ENCODE measurements around the gene EEF1G. TPM values are rescaled to one million over a fixed set of nuclear protein-coding genes. Genes with fewer than 3 reads are reported as not detected.
A peak's percentile ranks its signal among the peaks of the same experiment; 100 is the strongest.

The EEF1G gene
- total and polyA plus RNA-seq, 2 of the 13 experiments (the other 11 are each of a cell fraction or from before 2014, with no cell fraction given) = 1,787 to 2,144 TPM

DNA sequence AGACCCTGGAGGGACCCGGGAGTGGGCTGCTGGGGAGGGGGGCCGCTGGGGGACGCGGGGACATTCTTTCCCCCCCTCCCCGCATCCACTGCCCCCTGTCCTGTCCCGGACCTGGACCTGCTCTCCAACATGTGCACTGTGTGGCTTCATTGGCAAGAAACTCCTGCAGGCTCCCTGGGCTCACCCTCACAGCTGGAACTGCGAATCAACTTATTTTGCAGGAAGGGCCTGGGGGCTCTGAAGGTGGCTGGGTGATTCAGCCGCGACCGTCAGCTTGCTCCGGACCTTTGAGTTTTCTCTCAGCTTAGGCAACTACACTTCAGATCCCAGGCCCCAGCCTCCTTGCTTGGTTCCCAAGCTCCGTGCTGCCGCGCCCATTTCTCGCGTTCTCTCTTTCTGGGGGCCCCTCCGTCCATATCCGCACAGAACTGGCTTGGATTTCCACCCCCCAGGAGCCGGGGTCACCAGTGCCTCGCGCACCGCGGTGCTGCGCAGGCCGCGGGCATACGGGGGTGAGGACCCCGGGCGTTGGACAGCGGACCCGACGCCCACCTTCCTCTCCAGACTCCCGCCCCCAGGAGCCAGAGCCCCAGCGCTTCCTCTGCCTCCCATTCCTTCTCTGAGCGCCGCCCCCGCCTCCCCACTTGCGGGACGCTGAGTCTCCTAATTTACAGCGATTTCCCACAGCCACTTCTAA, 26.6 kb downstream of the EEF1G start (continued):
- no peak for TF ChIP-seq POGZ (CRISPR knock-in tag; IDR thresholded peaks at IDR 0.05)
- no peak for TF ChIP-seq ZNF660 (CRISPR knock-in tag; IDR thresholded peaks at IDR 0.05; ENCODE audit: borderline replicate concordance, low read depth)
- TF ChIP-seq FOXC1 (CRISPR knock-in tag; IDR thresholded peaks at IDR 0.05; ENCODE audit: borderline replicate concordance) = peak; percentile 19; the same call in 1 of the 2 replicates
- TF ChIP-seq, protein P1, sequence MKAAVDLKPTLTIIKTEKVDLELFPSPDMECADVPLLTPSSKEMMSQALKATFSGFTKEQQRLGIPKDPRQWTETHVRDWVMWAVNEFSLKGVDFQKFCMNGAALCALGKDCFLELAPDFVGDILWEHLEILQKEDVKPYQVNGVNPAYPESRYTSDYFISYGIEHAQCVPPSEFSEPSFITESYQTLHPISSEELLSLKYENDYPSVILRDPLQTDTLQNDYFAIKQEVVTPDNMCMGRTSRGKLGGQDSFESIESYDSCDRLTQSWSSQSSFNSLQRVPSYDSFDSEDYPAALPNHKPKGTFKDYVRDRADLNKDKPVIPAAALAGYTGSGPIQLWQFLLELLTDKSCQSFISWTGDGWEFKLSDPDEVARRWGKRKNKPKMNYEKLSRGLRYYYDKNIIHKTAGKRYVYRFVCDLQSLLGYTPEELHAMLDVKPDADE (CRISPR knock-in tag; IDR thresholded peaks at IDR 0.05) = no peak
- no peak for TF ChIP-seq RBM22 (optimal IDR thresholded peaks at IDR 0.05; ENCODE audit: low read length)
- TF ChIP-seq, protein P2, sequence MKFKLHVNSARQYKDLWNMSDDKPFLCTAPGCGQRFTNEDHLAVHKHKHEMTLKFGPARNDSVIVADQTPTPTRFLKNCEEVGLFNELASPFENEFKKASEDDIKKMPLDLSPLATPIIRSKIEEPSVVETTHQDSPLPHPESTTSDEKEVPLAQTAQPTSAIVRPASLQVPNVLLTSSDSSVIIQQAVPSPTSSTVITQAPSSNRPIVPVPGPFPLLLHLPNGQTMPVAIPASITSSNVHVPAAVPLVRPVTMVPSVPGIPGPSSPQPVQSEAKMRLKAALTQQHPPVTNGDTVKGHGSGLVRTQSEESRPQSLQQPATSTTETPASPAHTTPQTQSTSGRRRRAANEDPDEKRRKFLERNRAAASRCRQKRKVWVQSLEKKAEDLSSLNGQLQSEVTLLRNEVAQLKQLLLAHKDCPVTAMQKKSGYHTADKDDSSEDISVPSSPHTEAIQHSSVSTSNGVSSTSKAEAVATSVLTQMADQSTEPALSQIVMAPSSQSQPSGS (CRISPR knock-in tag; IDR thresholded peaks at IDR 0.05) = no peak
- TF ChIP-seq, protein P3, sequence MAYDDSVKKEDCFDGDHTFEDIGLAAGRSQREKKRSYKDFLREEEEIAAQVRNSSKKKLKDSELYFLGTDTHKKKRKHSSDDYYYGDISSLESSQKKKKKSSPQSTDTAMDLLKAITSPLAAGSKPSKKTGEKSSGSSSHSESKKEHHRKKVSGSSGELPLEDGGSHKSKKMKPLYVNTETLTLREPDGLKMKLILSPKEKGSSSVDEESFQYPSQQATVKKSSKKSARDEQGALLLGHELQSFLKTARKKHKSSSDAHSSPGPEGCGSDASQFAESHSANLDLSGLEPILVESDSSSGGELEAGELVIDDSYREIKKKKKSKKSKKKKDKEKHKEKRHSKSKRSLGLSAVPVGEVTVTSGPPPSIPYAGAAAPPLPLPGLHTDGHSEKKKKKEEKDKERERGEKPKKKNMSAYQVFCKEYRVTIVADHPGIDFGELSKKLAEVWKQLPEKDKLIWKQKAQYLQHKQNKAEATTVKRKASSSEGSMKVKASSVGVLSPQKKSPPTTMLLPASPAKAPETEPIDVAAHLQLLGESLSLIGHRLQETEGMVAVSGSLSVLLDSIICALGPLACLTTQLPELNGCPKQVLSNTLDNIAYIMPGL (CRISPR knock-in tag; IDR thresholded peaks at IDR 0.05; ENCODE audit: borderline replicate concordance in 1 of 2, low read depth in 1 of 2) = 0 out of 4 replicates have a peak, but pooled peaks of 1 of the 2 experiments have one; percentile 9
- no peak for TF ChIP-seq BRD4 (CRISPR knock-in tag; IDR thresholded peaks at IDR 0.05)
- TF ChIP-seq ZC3H4 (CRISPR knock-in tag; IDR thresholded peaks at IDR 0.05; ENCODE audit: borderline replicate concordance) = 0 out of 2 replicates have a peak, but pooled peaks have one; percentile 11
- TF ChIP-seq ZNF629 (CRISPR knock-in tag; conservative IDR thresholded peaks at IDR 0.05) = peak; percentile 43; the same call in 1 of the 2 replicates
- 0 out of 2 replicates have a peak, but pooled peaks have one; percentile 12 for TF ChIP-seq ZNF230 (CRISPR knock-in tag; IDR thresholded peaks at IDR 0.05)
- no peak for TF ChIP-seq ZSCAN9 (CRISPR knock-in tag; IDR thresholded peaks at IDR 0.05; ENCODE audit: borderline replicate concordance)
- 0 out of 2 replicates have a peak, but pooled peaks have one; percentile 14 for TF ChIP-seq ZNF616 (CRISPR knock-in tag; IDR thresholded peaks at IDR 0.05; ENCODE audit: low read depth)
- TF ChIP-seq ZNF510 (CRISPR knock-in tag; IDR thresholded peaks at IDR 0.05; ENCODE audit: low read depth) = peak; percentile 80; the same call in 1 of the 2 replicates
- TF ChIP-seq, protein P4, sequence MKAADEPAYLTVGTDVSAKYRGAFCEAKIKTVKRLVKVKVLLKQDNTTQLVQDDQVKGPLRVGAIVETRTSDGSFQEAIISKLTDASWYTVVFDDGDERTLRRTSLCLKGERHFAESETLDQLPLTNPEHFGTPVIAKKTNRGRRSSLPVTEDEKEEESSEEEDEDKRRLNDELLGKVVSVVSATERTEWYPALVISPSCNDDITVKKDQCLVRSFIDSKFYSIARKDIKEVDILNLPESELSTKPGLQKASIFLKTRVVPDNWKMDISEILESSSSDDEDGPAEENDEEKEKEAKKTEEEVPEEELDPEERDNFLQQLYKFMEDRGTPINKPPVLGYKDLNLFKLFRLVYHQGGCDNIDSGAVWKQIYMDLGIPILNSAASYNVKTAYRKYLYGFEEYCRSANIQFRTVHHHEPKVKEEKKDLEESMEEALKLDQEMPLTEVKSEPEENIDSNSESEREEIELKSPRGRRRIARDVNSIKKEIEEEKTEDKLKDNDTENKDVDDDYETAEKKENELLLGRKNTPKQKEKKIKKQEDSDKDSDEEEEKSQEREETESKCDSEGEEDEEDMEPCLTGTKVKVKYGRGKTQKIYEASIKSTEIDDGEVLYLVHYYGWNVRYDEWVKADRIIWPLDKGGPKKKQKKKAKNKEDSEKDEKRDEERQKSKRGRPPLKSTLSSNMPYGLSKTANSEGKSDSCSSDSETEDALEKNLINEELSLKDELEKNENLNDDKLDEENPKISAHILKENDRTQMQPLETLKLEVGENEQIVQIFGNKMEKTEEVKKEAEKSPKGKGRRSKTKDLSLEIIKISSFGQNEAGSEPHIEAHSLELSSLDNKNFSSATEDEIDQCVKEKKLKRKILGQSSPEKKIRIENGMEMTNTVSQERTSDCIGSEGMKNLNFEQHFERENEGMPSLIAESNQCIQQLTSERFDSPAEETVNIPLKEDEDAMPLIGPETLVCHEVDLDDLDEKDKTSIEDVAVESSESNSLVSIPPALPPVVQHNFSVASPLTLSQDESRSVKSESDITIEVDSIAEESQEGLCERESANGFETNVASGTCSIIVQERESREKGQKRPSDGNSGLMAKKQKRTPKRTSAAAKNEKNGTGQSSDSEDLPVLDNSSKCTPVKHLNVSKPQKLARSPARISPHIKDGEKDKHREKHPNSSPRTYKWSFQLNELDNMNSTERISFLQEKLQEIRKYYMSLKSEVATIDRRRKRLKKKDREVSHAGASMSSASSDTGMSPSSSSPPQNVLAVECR (CRISPR knock-in tag; IDR thresholded peaks at IDR 0.05; ENCODE audit: borderline replicate concordance) = no peak
- TF ChIP-seq KLF16 (CRISPR knock-in tag; IDR thresholded peaks at IDR 0.05) = peak in 1 of 2 experiments; percentile 5; a peak in 1 of 4 replicates
- no peak for TF ChIP-seq SATB2 (CRISPR knock-in tag; IDR thresholded peaks at IDR 0.05)
- TF ChIP-seq, protein P5, sequence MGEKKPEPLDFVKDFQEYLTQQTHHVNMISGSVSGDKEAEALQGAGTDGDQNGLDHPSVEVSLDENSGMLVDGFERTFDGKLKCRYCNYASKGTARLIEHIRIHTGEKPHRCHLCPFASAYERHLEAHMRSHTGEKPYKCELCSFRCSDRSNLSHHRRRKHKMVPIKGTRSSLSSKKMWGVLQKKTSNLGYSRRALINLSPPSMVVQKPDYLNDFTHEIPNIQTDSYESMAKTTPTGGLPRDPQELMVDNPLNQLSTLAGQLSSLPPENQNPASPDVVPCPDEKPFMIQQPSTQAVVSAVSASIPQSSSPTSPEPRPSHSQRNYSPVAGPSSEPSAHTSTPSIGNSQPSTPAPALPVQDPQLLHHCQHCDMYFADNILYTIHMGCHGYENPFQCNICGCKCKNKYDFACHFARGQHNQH (CRISPR knock-in tag; IDR thresholded peaks at IDR 0.05) = no peak

Data from HepG2 (cell line).